Activated naive CD8-positive, alpha-beta T cell treated with anti-CD3 and anti-CD28 coated beads, Interleukin-2, amount 50 U/mL, for 24 hours (primary cell): ENCODE measurements around the gene TBX15.
"Not testable (repeated sequence)": the region's sequence is repeated elsewhere in the genome, so short reads cannot be mapped to it uniquely, and the experiment has no call there.

Source experiments
- ATAC-seq: fragments of 150-1000 bp; cut with Tn5 transposase; one replicate; pipeline ENCODE4 v1.10.0; 2021
- DNase-seq: peaks from one replicate; pipeline ENCODE4 v3.0.0; 2021
- H3K27ac Mint-ChIP-seq: one replicate; pipeline ENCODE4 v1.8.0; 2021; ENCODE audit warnings: mild to moderate bottlenecking, mixed read lengths
- H3K27me3 Mint-ChIP-seq: one replicate; pipeline ENCODE4 v1.8.0; 2021; ENCODE audit warnings: mixed read lengths
- H3K36me3 Mint-ChIP-seq: one replicate; pipeline ENCODE4 v1.8.0; 2021; ENCODE audit warnings: low read depth, mixed read lengths
- H3K4me1 Mint-ChIP-seq: one replicate; pipeline ENCODE4 v1.8.0; 2021; ENCODE audit warnings: mixed read lengths
- H3K4me3 Mint-ChIP-seq: one replicate; pipeline ENCODE4 v1.8.0; 2021; ENCODE audit warnings: mild to moderate bottlenecking, moderate library complexity, mixed read lengths
- H3K9me3 Mint-ChIP-seq: one replicate; pipeline ENCODE4 v1.8.0; 2021; ENCODE audit warnings: mixed read lengths

Gene TBX15

GRCh38 chr1:118920124-118920717 is 67.9 kb downstream of the TBX15 start:
- H3K4me1 Mint-ChIP-seq = no peaks in the 10 kb centered on the region
- ATAC-seq (no peak), DNase-seq (no peak)
- H3K36me3 Mint-ChIP-seq = no peaks in the 10 kb centered on the region
- no peak overlapping the region for H3K27ac Mint-ChIP-seq
- H3K27me3 Mint-ChIP-seq = no peaks in the 10 kb centered on the region
- no peak overlapping the region for H3K4me3 Mint-ChIP-seq
- H3K9me3 Mint-ChIP-seq = no peaks in the 10 kb centered on the region

GRCh38 chr1:118918940-118919259 is 69.2 kb downstream of the TBX15 start:
- no peak for ATAC-seq
- peaks cover under 1% of the 10 kb centered on the region for H3K9me3 Mint-ChIP-seq
- no peaks in the 10 kb centered on the region for H3K4me1 Mint-ChIP-seq
- DNase-seq = no peak
- H3K4me3 Mint-ChIP-seq = no peak overlapping the region
- no peaks in the 10 kb centered on the region for H3K36me3 Mint-ChIP-seq
- no peaks in the 10 kb centered on the region for H3K27me3 Mint-ChIP-seq
- no peak overlapping the region for H3K27ac Mint-ChIP-seq

- ATAC-seq (no peak), DNase-seq (no peak)
- no peaks in the 10 kb centered on the region for H3K4me1 Mint-ChIP-seq
- H3K27ac Mint-ChIP-seq = no peak overlapping the region
- H3K9me3 Mint-ChIP-seq = peaks cover 3% of the 10 kb centered on the region
- no peaks in the 10 kb centered on the region for H3K27me3 Mint-ChIP-seq
- no peak overlapping the region for H3K4me3 Mint-ChIP-seq
- no peaks in the 10 kb centered on the region for H3K36me3 Mint-ChIP-seq
Observed at GRCh38 chr1:118918230-118918939, 69.8 kb downstream of the TBX15 start.

- DNase-seq, H3K9me3 Mint-ChIP-seq, H3K4me3 Mint-ChIP-seq, H3K27me3 Mint-ChIP-seq, H3K4me1 Mint-ChIP-seq, ATAC-seq, H3K36me3 Mint-ChIP-seq, H3K27ac Mint-ChIP-seq: not testable (repeated sequence)
Observed at GRCh38 chr1:118916346-118916745, 71.8 kb downstream of the TBX15 start.

- no peak for ATAC-seq
- peaks cover 7% of the 10 kb centered on the region for H3K9me3 Mint-ChIP-seq
- no peak for DNase-seq
- no peak overlapping the region for H3K4me3 Mint-ChIP-seq
- H3K4me1 Mint-ChIP-seq = no peaks in the 10 kb centered on the region
- H3K27me3 Mint-ChIP-seq = no peaks in the 10 kb centered on the region
- no peak overlapping the region for H3K27ac Mint-ChIP-seq
- H3K36me3 Mint-ChIP-seq = no peaks in the 10 kb centered on the region
Observed at GRCh38 chr1:118914379-118915161, 73.6 kb downstream of the TBX15 start.

- DNase-seq (no peak), ATAC-seq (no peak)
- no peaks in the 10 kb centered on the region for H3K27me3 Mint-ChIP-seq
- H3K36me3 Mint-ChIP-seq = no peaks in the 10 kb centered on the region
- H3K4me3 Mint-ChIP-seq = no peak overlapping the region
- no peaks in the 10 kb centered on the region for H3K4me1 Mint-ChIP-seq
- H3K27ac Mint-ChIP-seq = no peak overlapping the region
- peaks cover 7% of the 10 kb centered on the region for H3K9me3 Mint-ChIP-seq
Observed at GRCh38 chr1:118913818-118914217, 74.3 kb downstream of the TBX15 start.

- ATAC-seq (no peak), DNase-seq (no peak)
- H3K4me3 Mint-ChIP-seq = no peak overlapping the region
- no peak overlapping the region for H3K27ac Mint-ChIP-seq
- peaks cover 4% of the 10 kb centered on the region for H3K27me3 Mint-ChIP-seq
- H3K36me3 Mint-ChIP-seq = no peaks in the 10 kb centered on the region
- H3K4me1 Mint-ChIP-seq = no peaks in the 10 kb centered on the region
- H3K9me3 Mint-ChIP-seq = peaks cover 7% of the 10 kb centered on the region
Observed at GRCh38 chr1:118912574-118912973, 75.6 kb downstream of the TBX15 start.

- Mint-ChIP-seq H3K27me3 (peaks cover 4% of the 10 kb centered on the region), H3K36me3 (no peaks in the 10 kb centered on the region), H3K4me1 (no peaks in the 10 kb centered on the region), H3K4me3 (no peak overlapping the region), H3K9me3 (peaks cover 7% of the 10 kb centered on the region), H3K27ac (no peak overlapping the region)
- DNase-seq = no peak
- no peak for ATAC-seq
Observed at GRCh38 chr1:118911571-118911970, 76.6 kb downstream of the TBX15 start.

- peaks cover 2% of the 10 kb centered on the region for H3K9me3 Mint-ChIP-seq
- peaks cover 4% of the 10 kb centered on the region for H3K27me3 Mint-ChIP-seq
- ATAC-seq (no peak), DNase-seq (no peak)
- no peaks in the 10 kb centered on the region for H3K36me3 Mint-ChIP-seq
- no peak overlapping the region for H3K27ac Mint-ChIP-seq
- H3K4me1 Mint-ChIP-seq = no peaks in the 10 kb centered on the region
- H3K4me3 Mint-ChIP-seq = no peak overlapping the region
Observed at GRCh38 chr1:118907466-118907865, 80.7 kb downstream of the TBX15 start.

- no peak for ATAC-seq
- DNase-seq = no peak
- no peaks in the 10 kb centered on the region for H3K36me3 Mint-ChIP-seq
- H3K4me1 Mint-ChIP-seq = no peaks in the 10 kb centered on the region
- H3K9me3 Mint-ChIP-seq = no peaks in the 10 kb centered on the region
- H3K27ac Mint-ChIP-seq = no peak overlapping the region
- H3K4me3 Mint-ChIP-seq = no peak overlapping the region
- H3K27me3 Mint-ChIP-seq = peaks cover 4% of the 10 kb centered on the region
Observed at GRCh38 chr1:118905671-118906070, 82.5 kb downstream of the TBX15 start.

GRCh38 chr1:118905196-118905595 is 82.9 kb downstream of the TBX15 start:
- no peak overlapping the region for H3K4me3 Mint-ChIP-seq

GRCh38 chr1:118902711-118903191 is 85.4 kb downstream of the TBX15 start:
- no peaks in the 10 kb centered on the region for H3K4me1 Mint-ChIP-seq
- DNase-seq = no peak
- H3K27me3 Mint-ChIP-seq = no peaks in the 10 kb centered on the region
- no peak overlapping the region for H3K27ac Mint-ChIP-seq
- no peak overlapping the region for H3K4me3 Mint-ChIP-seq
- no peak for ATAC-seq
- no peaks in the 10 kb centered on the region for H3K9me3 Mint-ChIP-seq
- H3K36me3 Mint-ChIP-seq = no peaks in the 10 kb centered on the region

More at GRCh38 chr1:118905196-118905595, 82.9 kb downstream of the TBX15 start:
- DNase-seq (no peak), ATAC-seq (no peak)
- Mint-ChIP-seq H3K36me3 (no peaks in the 10 kb centered on the region), H3K27ac (no peak overlapping the region), H3K27me3 (peaks cover 4% of the 10 kb centered on the region), H3K4me1 (no peaks in the 10 kb centered on the region), H3K9me3 (no peaks in the 10 kb centered on the region)

- no peak overlapping the region for H3K4me3 Mint-ChIP-seq
- no peaks in the 10 kb centered on the region for H3K4me1 Mint-ChIP-seq
- H3K9me3 Mint-ChIP-seq = no peaks in the 10 kb centered on the region
- ATAC-seq = no peak
- no peak overlapping the region for H3K27ac Mint-ChIP-seq
- no peak for DNase-seq
- no peaks in the 10 kb centered on the region for H3K36me3 Mint-ChIP-seq
- H3K27me3 Mint-ChIP-seq = no peaks in the 10 kb centered on the region
Observed at GRCh38 chr1:118902299-118902698, 85.8 kb downstream of the TBX15 start.

- H3K36me3 Mint-ChIP-seq = no peaks in the 10 kb centered on the region
- H3K9me3 Mint-ChIP-seq = no peaks in the 10 kb centered on the region
- ATAC-seq (no peak), DNase-seq (no peak)
- H3K4me3 Mint-ChIP-seq = no peak overlapping the region
- no peaks in the 10 kb centered on the region for H3K4me1 Mint-ChIP-seq
- no peaks in the 10 kb centered on the region for H3K27me3 Mint-ChIP-seq
- H3K27ac Mint-ChIP-seq = no peak overlapping the region
Observed at GRCh38 chr1:118900643-118901440, 87.3 kb downstream of the TBX15 start.
